ENCODE data around the gene SOX18. TPM values are rescaled to one million over a fixed set of nuclear protein-coding genes. Genes with fewer than 3 reads are reported as not detected.

SOX18 gene
- total and polyA plus RNA-seq, 2 of the 13 experiments (the other 11 are each of a cell fraction or from before 2014, with no cell fraction given) = 1.6 to 1.9 TPM

- TF ChIP-seq ZNF253 (CRISPR knock-in tag; IDR thresholded peaks at IDR 0.05; ENCODE audit: borderline replicate concordance) (peak; percentile 79; the same call in 1 of the 2 replicates), TRIM24 (CRISPR knock-in tag; IDR thresholded peaks at IDR 0.05) (no peak), SOX5 (CRISPR knock-in tag; IDR thresholded peaks at IDR 0.05; ENCODE audit: borderline replicate concordance) (peak; percentile 42; the same call in 1 of the 2 replicates), ZNF101 (CRISPR knock-in tag; IDR thresholded peaks at IDR 0.05; ENCODE audit: borderline replicate concordance, low read depth) (no peak), ZNF567 (CRISPR knock-in tag; IDR thresholded peaks at IDR 0.05; ENCODE audit: borderline replicate concordance) (peak; percentile 64; the same call in 1 of the 2 replicates), ZBTB7A (CRISPR knock-in tag; IDR thresholded peaks at IDR 0.05) (peak; percentile 96), TBP (CRISPR knock-in tag; IDR thresholded peaks at IDR 0.05) (no peak), ISL2 (CRISPR knock-in tag; IDR thresholded peaks at IDR 0.05) (peak; percentile 72; the same call in 1 of the 2 replicates), MYPOP (CRISPR knock-in tag; IDR thresholded peaks at IDR 0.05) (peak; percentile 67; the same call in 1 of the 2 replicates), SIX1 (CRISPR knock-in tag; IDR thresholded peaks at IDR 0.05; ENCODE audit: borderline replicate concordance) (peak; percentile 45; the same call in 1 of the 2 replicates), MAZ (IDR thresholded peaks at IDR 0.05; ENCODE audit: borderline replicate concordance, low read depth, low read length) (no peak), MAZ (CRISPR knock-in tag; IDR thresholded peaks at IDR 0.05; ENCODE audit: low read depth) (peak; percentile 84), ZNF569 (CRISPR knock-in tag; IDR thresholded peaks at IDR 0.05; ENCODE audit: borderline replicate concordance) (no peak), THYN1 (CRISPR knock-in tag; IDR thresholded peaks at IDR 0.05; ENCODE audit: borderline replicate concordance, low read depth) (peak; percentile 98; the same call in 1 of the 2 replicates), ZNF775 (CRISPR knock-in tag; IDR thresholded peaks at IDR 0.05; ENCODE audit: borderline replicate concordance) (no peak), NONO (IDR thresholded peaks at IDR 0.05) (no peak), NONO (CRISPR knock-in tag; conservative IDR thresholded peaks at IDR 0.05) (peak; percentile 43; the same call in 1 of the 2 replicates), CERS6 (CRISPR knock-in tag; IDR thresholded peaks at IDR 0.05) (no peak), ZFP90 (CRISPR knock-in tag; IDR thresholded peaks at IDR 0.05; ENCODE audit: borderline replicate concordance) (peak; percentile 52), NR2F6 (IDR thresholded peaks at IDR 0.05) (peak; percentile 82), NR2F6 (CRISPR knock-in tag; IDR thresholded peaks at IDR 0.05) (peak; percentile 90), ZNF7 (CRISPR knock-in tag; IDR thresholded peaks at IDR 0.05) (peak; percentile 7; the same call in 1 of the 2 replicates), NPAS2 (CRISPR knock-in tag; IDR thresholded peaks at IDR 0.05; ENCODE audit: borderline replicate concordance) (no peak), ZC3H4 (CRISPR knock-in tag; IDR thresholded peaks at IDR 0.05; ENCODE audit: borderline replicate concordance) (0 out of 2 replicates have a peak, but pooled peaks have one; percentile 69), MIER2 (CRISPR knock-in tag; IDR thresholded peaks at IDR 0.05) (peak; percentile 49; the same call in 1 of the 2 replicates), ZNF367 (CRISPR knock-in tag; IDR thresholded peaks at IDR 0.05; ENCODE audit: borderline replicate concordance) (peak; percentile 65; the same call in 1 of the 2 replicates)
- TF ChIP-seq, protein P1, sequence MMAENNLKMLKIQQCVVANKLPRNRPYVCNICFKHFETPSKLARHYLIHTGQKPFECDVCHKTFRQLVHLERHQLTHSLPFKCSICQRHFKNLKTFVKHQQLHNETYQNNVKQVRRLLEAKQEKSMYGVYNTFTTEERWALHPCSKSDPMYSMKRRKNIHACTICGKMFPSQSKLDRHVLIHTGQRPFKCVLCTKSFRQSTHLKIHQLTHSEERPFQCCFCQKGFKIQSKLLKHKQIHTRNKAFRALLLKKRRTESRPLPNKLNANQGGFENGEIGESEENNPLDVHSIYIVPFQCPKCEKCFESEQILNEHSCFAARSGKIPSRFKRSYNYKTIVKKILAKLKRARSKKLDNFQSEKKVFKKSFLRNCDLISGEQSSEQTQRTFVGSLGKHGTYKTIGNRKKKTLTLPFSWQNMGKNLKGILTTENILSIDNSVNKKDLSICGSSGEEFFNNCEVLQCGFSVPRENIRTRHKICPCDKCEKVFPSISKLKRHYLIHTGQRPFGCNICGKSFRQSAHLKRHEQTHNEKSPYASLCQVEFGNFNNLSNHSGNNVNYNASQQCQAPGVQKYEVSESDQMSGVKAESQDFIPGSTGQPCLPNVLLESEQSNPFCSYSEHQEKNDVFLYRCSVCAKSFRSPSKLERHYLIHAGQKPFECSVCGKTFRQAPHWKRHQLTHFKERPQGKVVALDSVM (CRISPR knock-in tag; IDR thresholded peaks at IDR 0.05) = peak; percentile 68; the same call in 1 of the 2 replicates
Measured at GRCh38 chr20:64050261-64051032, 1.0 kb upstream of the SOX18 start (continued).

Data from HepG2 (cell line).